GM13977 (cell line): ENCODE data around the gene CAMTA1.

ENCODE experiments used
- DNase-seq: peaks from one replicate; pipeline ENCODE4 v3.0.0; 2012; ENCODE audit warnings: low spot score
- in situ Hi-C: fragments of 300-500 bp; cut with MboI; formaldehyde crosslinking; loops from one replicate; pipeline ENCODE4 v1.12.0; 2022; ENCODE audit warnings: low sequenced_read_pairs, low pct_unique_long_range_greater_than_20kb, mixed read lengths, inconsistent platforms; ENCODE audit not compliant: unreplicated experiment
- TF ChIP-seq, protein P1 (sequence below): IDR thresholded peaks from 2 replicates; pipeline ENCODE4 v1.5.1; 2012; ENCODE audit warnings: mild to moderate bottlenecking, control low read depth; ENCODE audit not compliant: insufficient read depth; ENCODE audit errors: extremely low read depth, missing control alignments

CAMTA1 gene

DNA sequence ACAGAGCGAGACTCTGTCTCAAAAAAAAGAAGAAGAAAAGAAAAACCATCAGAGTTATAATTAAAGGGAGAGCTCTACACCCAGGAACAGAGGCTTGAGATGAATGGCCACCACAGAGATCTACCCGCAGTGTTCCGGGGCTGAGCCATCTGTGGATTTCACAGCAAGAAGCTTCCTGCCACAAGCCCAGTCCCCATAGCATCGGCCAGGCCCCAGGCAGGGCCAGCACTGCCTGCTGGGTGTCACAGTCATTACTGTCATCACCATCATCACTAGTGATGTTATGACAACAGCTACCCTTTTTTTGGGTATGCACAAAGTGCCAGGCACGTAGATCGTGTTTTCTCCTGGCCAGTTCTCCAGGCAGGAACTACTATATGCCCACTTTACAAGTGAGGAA is 874.3 kb downstream of the CAMTA1 start:
- in situ Hi-C loops, result loop anchor here (25.0 kb wide), 1 partner anchor 103 kb away; the partner anchor contains the start of gene VAMP3
- no peak for DNase-seq
- TF ChIP-seq, protein P1, sequence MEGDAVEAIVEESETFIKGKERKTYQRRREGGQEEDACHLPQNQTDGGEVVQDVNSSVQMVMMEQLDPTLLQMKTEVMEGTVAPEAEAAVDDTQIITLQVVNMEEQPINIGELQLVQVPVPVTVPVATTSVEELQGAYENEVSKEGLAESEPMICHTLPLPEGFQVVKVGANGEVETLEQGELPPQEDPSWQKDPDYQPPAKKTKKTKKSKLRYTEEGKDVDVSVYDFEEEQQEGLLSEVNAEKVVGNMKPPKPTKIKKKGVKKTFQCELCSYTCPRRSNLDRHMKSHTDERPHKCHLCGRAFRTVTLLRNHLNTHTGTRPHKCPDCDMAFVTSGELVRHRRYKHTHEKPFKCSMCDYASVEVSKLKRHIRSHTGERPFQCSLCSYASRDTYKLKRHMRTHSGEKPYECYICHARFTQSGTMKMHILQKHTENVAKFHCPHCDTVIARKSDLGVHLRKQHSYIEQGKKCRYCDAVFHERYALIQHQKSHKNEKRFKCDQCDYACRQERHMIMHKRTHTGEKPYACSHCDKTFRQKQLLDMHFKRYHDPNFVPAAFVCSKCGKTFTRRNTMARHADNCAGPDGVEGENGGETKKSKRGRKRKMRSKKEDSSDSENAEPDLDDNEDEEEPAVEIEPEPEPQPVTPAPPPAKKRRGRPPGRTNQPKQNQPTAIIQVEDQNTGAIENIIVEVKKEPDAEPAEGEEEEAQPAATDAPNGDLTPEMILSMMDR, result no peak

DNA sequence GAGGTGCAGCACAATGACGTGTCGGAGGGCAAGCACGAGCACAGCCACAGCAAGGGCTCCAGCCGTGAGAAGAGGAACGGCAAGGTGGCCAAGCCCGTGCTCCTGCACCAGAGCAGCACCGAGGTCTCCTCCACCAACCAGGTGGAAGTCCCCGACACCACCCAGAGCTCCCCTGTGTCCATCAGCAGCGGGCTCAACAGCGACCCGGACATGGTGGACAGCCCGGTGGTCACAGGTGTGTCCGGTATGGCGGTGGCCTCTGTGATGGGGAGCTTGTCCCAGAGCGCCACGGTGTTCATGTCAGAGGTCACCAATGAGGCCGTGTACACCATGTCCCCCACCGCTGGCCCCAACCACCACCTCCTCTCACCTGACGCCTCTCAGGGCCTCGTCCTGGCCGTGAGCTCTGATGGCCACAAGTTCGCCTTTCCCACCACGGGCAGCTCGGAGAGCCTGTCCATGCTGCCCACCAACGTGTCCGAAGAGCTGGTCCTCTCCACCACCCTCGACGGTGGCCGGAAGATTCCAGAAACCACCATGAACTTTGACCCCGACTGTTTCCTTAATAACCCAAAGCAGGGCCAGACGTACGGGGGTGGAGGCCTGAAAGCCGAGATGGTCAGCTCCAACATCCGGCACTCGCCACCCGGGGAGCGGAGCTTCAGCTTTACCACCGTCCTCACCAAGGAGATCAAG is 878.3 kb downstream of the CAMTA1 start:
- TF ChIP-seq, protein P1, result no peak
- DNase-seq, result no peak
- in situ Hi-C loops, result loop anchor here (10.0 to 25.0 kb wide), 2 partner anchors 99 to 241 kb away; partner anchors contain the start of gene VAMP3

DNA sequence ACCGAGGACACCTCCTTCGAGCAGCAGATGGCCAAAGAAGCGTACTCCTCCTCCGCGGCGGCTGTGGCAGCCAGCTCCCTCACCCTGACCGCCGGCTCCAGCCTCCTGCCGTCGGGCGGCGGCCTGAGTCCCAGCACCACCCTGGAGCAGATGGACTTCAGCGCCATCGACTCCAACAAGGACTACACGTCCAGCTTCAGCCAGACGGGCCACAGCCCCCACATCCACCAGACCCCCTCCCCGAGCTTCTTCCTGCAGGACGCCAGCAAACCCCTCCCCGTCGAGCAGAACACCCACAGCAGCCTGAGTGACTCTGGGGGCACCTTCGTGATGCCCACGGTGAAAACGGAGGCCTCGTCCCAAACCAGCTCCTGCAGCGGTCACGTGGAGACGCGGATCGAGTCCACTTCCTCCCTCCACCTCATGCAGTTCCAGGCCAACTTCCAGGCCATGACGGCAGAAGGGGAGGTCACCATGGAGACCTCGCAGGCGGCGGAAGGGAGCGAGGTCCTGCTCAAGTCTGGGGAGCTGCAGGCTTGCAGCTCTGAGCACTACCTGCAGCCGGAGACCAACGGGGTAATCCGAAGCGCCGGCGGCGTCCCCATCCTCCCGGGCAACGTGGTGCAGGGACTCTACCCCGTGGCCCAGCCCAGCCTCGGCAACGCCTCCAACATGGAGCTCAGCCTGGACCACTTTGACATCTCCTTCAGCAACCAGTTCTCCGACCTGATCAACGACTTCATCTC is 879.1 kb downstream of the CAMTA1 start:
- in situ Hi-C loops, result loop anchor here (10.0 to 25.0 kb wide), 2 partner anchors 98 to 240 kb away; partner anchors contain the start of gene VAMP3
- TF ChIP-seq, protein P1, result no peak
- no peak for DNase-seq

DNA sequence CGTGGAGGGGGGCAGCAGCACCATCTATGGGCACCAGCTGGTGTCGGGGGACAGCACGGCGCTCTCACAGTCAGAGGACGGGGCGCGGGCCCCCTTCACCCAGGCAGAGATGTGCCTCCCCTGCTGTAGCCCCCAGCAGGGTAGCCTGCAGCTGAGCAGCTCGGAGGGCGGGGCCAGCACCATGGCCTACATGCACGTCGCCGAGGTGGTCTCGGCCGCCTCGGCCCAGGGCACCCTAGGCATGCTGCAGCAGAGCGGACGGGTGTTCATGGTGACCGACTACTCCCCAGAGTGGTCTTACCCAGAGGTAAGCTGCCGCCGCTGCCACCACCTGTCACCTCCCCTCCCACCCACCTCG is 879.6 kb downstream of the CAMTA1 start:
- DNase-seq, result no peak
- in situ Hi-C loops, result loop anchor here (10.0 to 25.0 kb wide), 2 partner anchors 97 to 240 kb away; partner anchors contain the start of gene VAMP3
- TF ChIP-seq, protein P1, result no peak

DNA sequence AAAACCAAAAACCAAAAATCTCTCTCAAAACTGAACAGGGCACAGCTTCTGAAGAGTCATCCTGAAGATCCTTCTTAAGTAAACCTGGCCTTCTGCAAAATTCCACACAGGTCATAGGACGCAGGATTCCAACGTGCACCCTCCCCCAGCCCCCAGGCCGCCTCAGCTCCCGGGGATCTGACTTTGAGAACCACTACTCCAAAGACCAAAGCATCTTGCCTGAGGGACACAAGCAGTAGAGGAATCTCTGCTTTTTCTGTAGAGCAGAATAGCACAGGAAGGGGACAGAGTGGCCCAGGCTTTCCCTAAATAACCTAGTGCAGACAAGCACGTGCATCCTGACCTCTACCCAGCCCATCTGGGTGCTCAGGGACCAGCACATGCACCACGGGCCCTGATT is 881.0 kb downstream of the CAMTA1 start:
- in situ Hi-C loops, result loop anchor here (10.0 to 25.0 kb wide), 2 partner anchors 96 to 239 kb away; partner anchors contain the start of gene VAMP3
- TF ChIP-seq, protein P1, result no peak
- no peak for DNase-seq

DNA sequence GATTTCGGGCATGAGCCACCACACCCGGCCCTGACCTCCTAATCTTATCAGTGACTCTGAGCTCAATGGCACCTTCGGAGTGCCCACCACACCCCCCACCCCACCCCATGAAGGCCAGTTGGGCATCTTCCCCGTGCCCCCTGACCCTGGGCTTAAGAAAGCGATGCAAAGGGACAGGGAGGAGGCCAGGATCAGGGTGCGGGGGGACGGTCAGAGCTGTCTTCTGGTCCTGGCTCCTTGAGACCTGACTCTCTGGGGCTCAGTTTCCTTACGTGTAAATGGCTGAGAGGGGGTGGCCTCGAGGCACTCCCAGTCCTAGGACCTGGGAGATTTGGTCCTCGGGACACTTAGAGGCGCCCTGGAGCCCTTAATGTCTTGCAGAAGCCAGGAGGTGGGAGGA is 881.9 kb downstream of the CAMTA1 start:
- no peak for DNase-seq
- TF ChIP-seq, protein P1, result no peak
- in situ Hi-C loops, result loop anchor here (10.0 to 25.0 kb wide), 2 partner anchors 95 to 238 kb away; partner anchors contain the start of gene VAMP3
